ENCODE results near the gene TENM4.

DNA sequence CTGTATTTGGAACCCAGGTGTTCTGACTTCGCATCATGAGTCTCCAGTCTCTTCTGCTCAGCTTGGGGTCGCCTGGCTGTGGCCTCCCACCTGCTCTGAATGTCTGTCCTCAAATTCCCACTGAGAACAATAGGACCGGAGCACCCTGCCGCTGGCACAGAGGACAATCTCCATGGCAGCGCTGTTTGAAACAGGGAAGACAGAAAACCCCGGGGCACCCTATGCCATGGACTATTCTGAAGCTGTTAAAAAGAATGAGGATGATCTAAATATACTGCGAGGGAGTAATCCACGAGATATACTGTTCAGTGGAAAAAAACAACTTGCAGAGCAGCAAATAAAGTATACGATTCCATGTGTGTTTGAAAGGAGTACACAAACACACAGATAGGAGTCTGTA lies 450.6 kb downstream of the TENM4 start:
- TF ChIP-seq, protein P1, sequence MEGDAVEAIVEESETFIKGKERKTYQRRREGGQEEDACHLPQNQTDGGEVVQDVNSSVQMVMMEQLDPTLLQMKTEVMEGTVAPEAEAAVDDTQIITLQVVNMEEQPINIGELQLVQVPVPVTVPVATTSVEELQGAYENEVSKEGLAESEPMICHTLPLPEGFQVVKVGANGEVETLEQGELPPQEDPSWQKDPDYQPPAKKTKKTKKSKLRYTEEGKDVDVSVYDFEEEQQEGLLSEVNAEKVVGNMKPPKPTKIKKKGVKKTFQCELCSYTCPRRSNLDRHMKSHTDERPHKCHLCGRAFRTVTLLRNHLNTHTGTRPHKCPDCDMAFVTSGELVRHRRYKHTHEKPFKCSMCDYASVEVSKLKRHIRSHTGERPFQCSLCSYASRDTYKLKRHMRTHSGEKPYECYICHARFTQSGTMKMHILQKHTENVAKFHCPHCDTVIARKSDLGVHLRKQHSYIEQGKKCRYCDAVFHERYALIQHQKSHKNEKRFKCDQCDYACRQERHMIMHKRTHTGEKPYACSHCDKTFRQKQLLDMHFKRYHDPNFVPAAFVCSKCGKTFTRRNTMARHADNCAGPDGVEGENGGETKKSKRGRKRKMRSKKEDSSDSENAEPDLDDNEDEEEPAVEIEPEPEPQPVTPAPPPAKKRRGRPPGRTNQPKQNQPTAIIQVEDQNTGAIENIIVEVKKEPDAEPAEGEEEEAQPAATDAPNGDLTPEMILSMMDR (IDR thresholded peaks at IDR 0.05), result no peak
- TF ChIP-seq POLR2A (IDR thresholded peaks at IDR 0.05), result no peak

Measured in uterus (tissue), 2 donors.